ENCODE results near the gene PLCB1.

GRCh38 chr20:8912731-8913130 is 780.7 kb downstream of the PLCB1 start:
- TF ChIP-seq CTCF (conservative IDR thresholded peaks at IDR 0.05; ENCODE audit: low read depth in 2 of 2) (no peak), EZH2 (IDR thresholded peaks at IDR 0.05; ENCODE audit: low read depth, unreplicated experiment) (no peak), EZH2phosphoT487 (IDR thresholded peaks at IDR 0.05; ENCODE audit: unreplicated experiment) (no peak), POLR2AphosphoS5 (IDR thresholded peaks at IDR 0.05; ENCODE audit: low read depth) (no peak), REST (IDR thresholded peaks at IDR 0.05; ENCODE audit: unreplicated experiment) (no peak), JUNB (IDR thresholded peaks at IDR 0.05; ENCODE audit: unreplicated experiment) (no peak), ZNF462 (CRISPR knock-in tag; IDR thresholded peaks at IDR 0.05) (no peak), CREB1 (CRISPR knock-in tag; IDR thresholded peaks at IDR 0.05; ENCODE audit: low read depth) (no peak), ZNF331 (CRISPR knock-in tag; IDR thresholded peaks at IDR 0.05; ENCODE audit: low read depth) (no peak), STAT1 (IDR thresholded peaks at IDR 0.05; ENCODE audit: unreplicated experiment) (no peak), NANOG (IDR thresholded peaks at IDR 0.05; ENCODE audit: borderline replicate concordance) (no peak)
